Transverse colon (tissue), 3 donors: Measurements from ENCODE around the gene ADAMTS6.
"Not testable (repeated sequence)": the region's sequence is repeated elsewhere in the genome, so short reads cannot be mapped to it uniquely, and the experiment has no call there.

ENCODE experiments used
- EP300 ChIP-seq: sonication (generic); formaldehyde crosslinking; IDR thresholded peaks from one replicate; pipeline ENCODE4 v1.6.1; 2017; ENCODE audit warnings: antibody characterized with exemption, low read depth
- POLR2A ChIP-seq: fragments of 450-650 bp; IDR thresholded peaks from one replicate; pipeline ENCODE4 v1.6.1; 2016; ENCODE audit warnings: antibody characterized with exemption, mild to moderate bottlenecking, moderate library complexity
- TF ChIP-seq, protein P1 (sequence below), 5 experiments: fragments of 200-600 bp in 3 of 5; fragments of 450-650 bp in 2 of 5; sonication (generic) in 3 of 5; IDR thresholded peaks; 1 replicate in 2 of 5; 2 replicates in 3 of 5; pipeline ENCODE4 v1.5.1; 2016 to 2017; ENCODE audit warnings: antibody characterized with exemption in 5 of 5, inconsistent platforms in 3 of 5, mild to moderate bottlenecking in 2 of 5, moderate library complexity in 1 of 5

- TF ChIP-seq POLR2A, EP300: not testable (repeated sequence)
- TF ChIP-seq, protein P1, sequence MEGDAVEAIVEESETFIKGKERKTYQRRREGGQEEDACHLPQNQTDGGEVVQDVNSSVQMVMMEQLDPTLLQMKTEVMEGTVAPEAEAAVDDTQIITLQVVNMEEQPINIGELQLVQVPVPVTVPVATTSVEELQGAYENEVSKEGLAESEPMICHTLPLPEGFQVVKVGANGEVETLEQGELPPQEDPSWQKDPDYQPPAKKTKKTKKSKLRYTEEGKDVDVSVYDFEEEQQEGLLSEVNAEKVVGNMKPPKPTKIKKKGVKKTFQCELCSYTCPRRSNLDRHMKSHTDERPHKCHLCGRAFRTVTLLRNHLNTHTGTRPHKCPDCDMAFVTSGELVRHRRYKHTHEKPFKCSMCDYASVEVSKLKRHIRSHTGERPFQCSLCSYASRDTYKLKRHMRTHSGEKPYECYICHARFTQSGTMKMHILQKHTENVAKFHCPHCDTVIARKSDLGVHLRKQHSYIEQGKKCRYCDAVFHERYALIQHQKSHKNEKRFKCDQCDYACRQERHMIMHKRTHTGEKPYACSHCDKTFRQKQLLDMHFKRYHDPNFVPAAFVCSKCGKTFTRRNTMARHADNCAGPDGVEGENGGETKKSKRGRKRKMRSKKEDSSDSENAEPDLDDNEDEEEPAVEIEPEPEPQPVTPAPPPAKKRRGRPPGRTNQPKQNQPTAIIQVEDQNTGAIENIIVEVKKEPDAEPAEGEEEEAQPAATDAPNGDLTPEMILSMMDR (IDR thresholded peaks at IDR 0.05), result not testable (repeated sequence)
These were observed 161.0 kb downstream of the ADAMTS6 start for GRCh38 chr5:65320704-65321103.
